NB4 (cell line): ENCODE results near the gene SERPINB6.

Source experiments
- DNase-seq: peaks from one replicate; pipeline ENCODE4 v3.0.0; 2010; ENCODE audit warnings: low read depth
- H3K4me3 ChIP-seq: one replicate; pipeline ENCODE4 v1.5.1; 2011; ENCODE audit warnings: mild to moderate bottlenecking, low read depth, low read length, moderate library complexity
- CTCF ChIP-seq: IDR thresholded peaks from one replicate; pipeline ENCODE4 v1.5.1; 2012; ENCODE audit warnings: low read depth, low read length
- MAX ChIP-seq: IDR thresholded peaks from 2 replicates; pipeline ENCODE4 v1.6.1; 2011; ENCODE audit warnings: low read depth, low read length
- MYC ChIP-seq: IDR thresholded peaks from 2 replicates; pipeline ENCODE4 v1.6.1; 2011; ENCODE audit warnings: low read depth, low read length
- POLR2A ChIP-seq: IDR thresholded peaks from 2 replicates; pipeline ENCODE4 v1.6.1; 2011; ENCODE audit warnings: mild to moderate bottlenecking; ENCODE audit not compliant: insufficient read length; ENCODE audit errors: extremely low read depth

Gene SERPINB6

GRCh38 chr6:2988094-2988425 is 16.7 kb upstream of the SERPINB6 start:
- DNase-seq, result no peak
- TF ChIP-seq POLR2A (no peak), MAX (no peak), CTCF (no peak), MYC (no peak)
- peak overlapping the region; percentile 65 for H3K4me3 ChIP-seq

- TF ChIP-seq POLR2A (no peak), MAX (no peak)
- no peak for DNase-seq
- no peak overlapping the region for H3K4me3 ChIP-seq
Observed at GRCh38 chr6:2986722-2987221, 15.4 kb upstream of the SERPINB6 start.

- TF ChIP-seq CTCF, result no peak
- TF ChIP-seq MAX, result no peak
- no peak for TF ChIP-seq MYC
- TF ChIP-seq POLR2A, result no peak
- H3K4me3 ChIP-seq, result no peak overlapping the region
- DNase-seq, result no peak
Observed at GRCh38 chr6:2984738-2985406, 13.5 kb upstream of the SERPINB6 start.

- DNase-seq, result no peak
- H3K4me3 ChIP-seq, result no peak overlapping the region
- no peak for TF ChIP-seq POLR2A
- TF ChIP-seq MYC, result no peak
- TF ChIP-seq MAX, result no peak
- TF ChIP-seq CTCF, result no peak
Observed at GRCh38 chr6:2982426-2983117, 11.2 kb upstream of the SERPINB6 start.

- no peak overlapping the region for H3K4me3 ChIP-seq
- TF ChIP-seq MAX (no peak), MYC (no peak), POLR2A (no peak), CTCF (no peak)
- DNase-seq, result no peak
Observed at GRCh38 chr6:2980465-2980855, 9.1 kb upstream of the SERPINB6 start.

- TF ChIP-seq MYC (no peak), POLR2A (no peak), MAX (no peak), CTCF (no peak)
- no peak for DNase-seq
- no peak overlapping the region for H3K4me3 ChIP-seq
Observed at GRCh38 chr6:2979819-2980464, 8.6 kb upstream of the SERPINB6 start.
